Skin epidermis (tissue), 12 donors: ENCODE results near the gene MGMT.

Experiments
- H3K27ac ChIP-seq, 21 experiments: fragments of 200-600 bp; sonication (generic) in 11 of 21; one replicate each; pipeline ENCODE4 v1.5.0; 2020; ENCODE audit warnings: mild to moderate bottlenecking in 3 of 21, inconsistent platforms in 2 of 21, moderate library complexity in 2 of 21
- H3K4me3 ChIP-seq, 7 experiments: fragments of 200-600 bp; sonication (generic) in 2 of 7; one replicate each; pipeline ENCODE4 v1.5.0; 2020; ENCODE audit warnings: inconsistent platforms in 2 of 7, mild to moderate bottlenecking in 2 of 7, moderate library complexity in 1 of 7

MGMT gene

DNA sequence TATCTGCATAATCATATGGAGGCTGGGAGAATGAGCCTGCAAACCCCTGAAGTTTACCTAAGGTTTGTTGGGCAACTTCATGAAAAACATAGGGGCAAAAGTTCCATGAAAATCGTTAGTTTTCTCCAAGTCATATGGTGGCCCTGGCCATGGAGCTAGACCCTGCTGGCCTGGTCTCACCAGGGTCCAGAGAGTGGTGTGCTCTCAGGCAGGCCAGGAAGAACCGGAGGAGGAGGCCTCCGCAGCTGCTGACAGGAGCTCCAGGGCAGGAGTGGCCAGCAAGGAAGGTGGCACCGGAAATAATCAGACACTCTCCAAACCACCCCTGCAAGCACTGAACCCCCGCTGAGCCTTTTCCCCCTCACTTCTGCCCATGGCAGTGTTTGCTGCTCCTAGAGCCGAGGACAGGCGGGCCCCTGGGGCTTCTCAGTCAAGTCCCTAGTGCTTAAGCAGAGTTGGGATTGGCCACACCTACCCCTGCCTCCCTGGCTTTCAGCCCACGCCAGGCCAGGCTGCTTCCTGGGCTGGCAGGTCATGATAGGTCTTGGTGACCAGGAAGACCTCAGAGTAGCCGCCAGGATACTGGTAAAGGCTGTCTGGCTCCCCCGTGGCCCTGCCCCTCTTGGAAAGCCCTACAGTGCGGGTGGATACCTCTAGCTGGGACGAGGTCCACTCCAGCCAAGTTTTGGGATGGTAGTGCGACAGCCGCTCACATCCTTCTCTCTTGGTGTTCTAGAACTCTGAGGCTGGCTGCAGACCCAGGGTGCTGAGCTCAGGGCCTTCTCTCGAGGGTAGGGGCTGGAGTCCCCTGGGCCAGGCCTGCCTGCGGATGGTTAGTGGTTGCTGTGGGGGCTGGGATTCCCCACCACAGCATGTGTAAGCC lies 242.8 kb downstream of the MGMT start:
- no peak overlapping the region for H3K27ac ChIP-seq
- no peak overlapping the region for H3K4me3 ChIP-seq

DNA sequence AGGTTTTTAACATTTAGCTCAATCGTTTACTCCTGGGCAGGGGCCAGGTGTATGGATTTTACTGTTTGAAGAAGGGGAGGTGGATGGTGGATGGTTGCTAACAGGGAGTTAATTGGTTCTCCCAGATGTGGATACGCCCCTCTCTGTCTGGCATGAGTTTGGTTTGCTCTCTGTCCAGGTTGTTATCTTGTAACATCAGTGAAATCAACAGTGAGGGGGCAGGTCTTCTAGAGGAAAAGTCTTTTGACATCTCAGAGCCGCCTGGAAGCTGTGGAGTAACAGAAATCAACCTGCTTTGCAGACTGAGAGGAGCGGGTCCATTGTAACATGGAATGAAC lies 243.4 kb downstream of the MGMT start:
- Histone ChIP-seq H3K4me3 (no peak overlapping the region), H3K27ac (no peak overlapping the region)

DNA sequence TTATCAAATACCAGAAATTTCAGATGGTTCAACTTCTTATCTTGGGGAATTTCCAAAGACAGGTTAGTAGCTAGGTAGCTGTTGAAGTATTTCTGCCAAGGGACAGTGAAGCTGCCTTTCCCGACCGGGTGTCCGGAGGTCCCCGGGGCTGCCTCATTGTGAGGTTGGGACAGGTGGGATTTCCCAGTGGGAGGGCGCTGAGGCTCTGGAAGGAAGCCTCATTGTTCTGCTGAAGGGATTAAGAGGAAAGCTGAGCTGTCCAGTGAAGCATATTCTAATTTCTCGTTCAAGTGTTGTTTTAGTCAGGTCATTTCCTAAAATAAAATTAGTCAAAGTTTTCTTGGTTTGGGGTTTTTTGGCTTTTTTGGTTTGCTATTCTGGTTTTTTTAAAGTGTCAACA lies 244.2 kb downstream of the MGMT start:
- H3K4me3 ChIP-seq: no peak overlapping the region

DNA sequence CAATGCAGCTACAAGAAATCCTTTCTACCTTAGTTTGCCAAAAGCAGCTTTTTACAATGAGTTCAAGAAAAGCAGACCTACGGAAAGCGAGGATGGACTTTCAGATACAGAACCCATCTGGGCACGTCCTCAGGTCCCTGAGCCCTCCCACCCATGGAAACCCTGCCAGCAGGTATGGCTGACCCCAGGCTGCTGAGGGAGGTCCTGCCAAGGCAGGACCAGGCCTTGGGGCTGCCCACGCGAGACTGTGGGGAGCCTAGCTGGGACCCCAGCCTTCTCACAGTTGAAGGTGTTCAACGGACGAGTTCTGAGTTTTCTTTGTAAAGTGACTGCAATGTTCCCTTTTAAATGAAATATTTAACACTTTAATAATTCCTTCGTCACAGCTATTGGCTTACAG lies 245.0 kb downstream of the MGMT start:
- no peak overlapping the region for H3K27ac ChIP-seq
- no peak overlapping the region for H3K4me3 ChIP-seq

More for the DNA sequence above, 244.2 kb downstream of the MGMT start:
- H3K27ac ChIP-seq: no peak overlapping the region

DNA sequence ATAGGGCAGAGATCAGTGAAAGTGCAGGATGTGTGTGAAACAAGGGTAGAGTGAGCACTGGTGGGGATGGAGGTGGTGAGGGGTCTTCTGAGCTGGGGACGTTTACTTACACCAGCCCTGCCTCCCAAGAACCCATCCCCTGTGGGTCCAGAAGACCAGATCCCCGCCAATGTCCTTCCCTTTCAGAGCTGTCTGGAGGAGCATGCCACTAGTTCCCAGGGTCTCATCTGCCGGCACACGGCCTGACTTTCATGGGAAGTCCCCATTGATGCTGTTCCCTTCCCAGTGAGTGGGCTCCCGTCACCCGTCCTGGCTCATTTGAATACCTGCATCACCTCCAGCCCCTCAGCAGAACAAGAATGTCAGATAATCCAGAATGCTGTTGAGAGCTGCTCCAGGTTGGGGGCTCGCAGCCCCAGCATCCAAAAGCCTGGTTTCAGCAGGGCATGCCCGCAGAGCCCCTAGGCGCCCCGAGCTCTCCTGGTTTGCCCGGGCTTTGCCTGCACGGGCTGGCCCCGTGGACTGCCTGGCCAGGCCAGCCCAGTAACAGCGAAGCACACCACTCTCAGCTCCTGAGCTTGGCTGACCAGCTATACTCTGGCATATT lies 246.7 kb downstream of the MGMT start:
- no peak overlapping the region for H3K27ac ChIP-seq
- H3K4me3 ChIP-seq: no peak overlapping the region

DNA sequence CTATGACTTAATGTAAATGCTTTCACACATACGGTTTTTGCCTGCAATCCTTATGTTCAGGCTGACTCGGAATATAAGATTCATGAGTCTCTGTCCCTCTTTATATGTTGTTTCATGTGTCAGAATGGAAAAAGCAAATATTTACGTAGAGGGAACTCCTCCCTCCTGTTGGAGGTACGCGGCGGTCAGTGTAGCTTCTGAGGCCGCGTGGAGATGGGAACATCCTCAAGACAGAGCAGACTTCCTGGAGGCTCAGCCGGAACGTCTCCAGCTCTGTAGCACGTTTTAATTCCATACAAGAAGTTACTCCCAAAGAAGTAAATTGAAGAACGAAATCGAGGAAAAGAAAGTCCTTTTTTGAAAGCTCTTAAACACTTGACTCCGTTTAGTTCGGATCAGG lies 248.8 kb downstream of the MGMT start:
- Histone ChIP-seq H3K27ac (no peak overlapping the region), H3K4me3 (no peak overlapping the region)

DNA sequence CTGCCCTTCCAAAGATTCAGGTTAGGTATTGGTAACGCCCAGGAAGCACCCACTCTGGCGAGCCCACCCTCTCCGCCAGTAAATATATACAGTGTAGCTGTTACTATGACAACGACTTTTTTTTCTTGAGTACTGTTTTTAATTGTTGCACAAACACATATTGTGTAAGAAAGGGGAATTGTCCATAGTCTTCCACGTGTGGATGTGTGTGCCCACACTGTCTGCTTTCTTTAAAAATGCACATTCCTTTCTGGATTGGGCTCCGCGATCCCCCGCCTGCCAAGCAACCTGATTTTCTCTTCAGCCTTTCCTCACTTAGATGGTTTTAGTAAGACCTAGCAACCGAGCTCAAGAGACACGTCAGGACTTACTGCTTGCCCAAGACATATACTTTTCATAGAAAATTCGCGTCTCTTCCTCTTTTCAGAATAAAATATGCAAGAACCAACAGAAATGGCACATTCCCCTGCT lies 249.2 kb downstream of the MGMT start:
- no peak overlapping the region for H3K4me3 ChIP-seq
- H3K27ac ChIP-seq: no peak overlapping the region

DNA sequence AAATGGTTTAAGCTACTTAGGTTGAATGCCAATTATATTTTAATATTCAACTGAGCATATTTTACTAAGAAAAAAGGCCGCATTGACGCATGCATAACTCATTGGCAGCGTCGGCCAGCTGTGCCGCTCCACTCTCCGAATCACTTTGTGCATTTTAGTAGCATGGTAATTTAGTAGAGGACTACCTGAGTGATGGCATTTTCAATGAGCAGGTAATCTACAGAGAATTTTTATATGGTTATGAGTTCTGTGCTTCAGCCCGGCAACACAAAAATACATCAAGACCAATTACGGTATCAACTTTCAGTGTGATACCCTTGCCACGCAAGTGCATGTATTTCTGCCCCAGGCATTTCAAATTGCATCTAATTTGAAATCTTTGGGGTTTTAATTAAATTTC lies 249.8 kb downstream of the MGMT start:
- Histone ChIP-seq H3K4me3 (no peak overlapping the region), H3K27ac (no peak overlapping the region)

DNA sequence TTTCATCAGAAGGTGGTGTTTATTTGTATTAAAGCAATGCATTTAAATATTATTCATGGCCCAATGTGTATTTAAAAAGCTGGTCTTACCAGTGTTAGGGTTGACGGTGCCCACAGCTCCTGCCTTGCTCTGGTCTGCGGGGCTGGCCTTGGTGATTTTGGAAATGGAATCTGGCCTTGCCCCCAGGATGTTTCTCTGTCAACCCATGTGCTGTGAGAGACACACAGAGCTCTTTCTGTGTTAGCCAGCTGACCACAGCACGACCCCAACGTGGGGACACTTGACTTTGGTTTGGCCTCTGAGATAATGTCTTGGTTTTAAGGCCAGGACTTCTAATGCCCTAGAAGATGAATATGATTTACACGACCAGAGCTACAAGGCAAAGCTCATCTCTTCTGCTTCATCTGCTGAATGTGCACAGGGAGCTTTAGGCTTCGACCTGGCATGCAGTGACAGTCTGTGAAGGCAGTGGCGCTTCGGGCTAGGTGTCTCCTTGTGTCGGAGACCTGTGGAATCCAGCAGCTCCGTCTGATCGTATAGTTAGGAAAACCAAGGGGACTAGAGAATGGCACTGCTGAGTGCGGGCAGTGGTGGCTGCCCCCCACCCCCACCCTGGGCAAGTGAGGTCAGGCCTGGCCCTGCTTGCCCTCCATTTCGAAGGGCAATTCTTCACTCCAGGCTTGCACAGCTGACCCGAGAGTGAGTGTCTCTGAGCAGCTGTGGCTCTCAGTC lies 250.9 kb downstream of the MGMT start:
- Histone ChIP-seq H3K4me3 (no peak overlapping the region), H3K27ac (no peak overlapping the region)

DNA sequence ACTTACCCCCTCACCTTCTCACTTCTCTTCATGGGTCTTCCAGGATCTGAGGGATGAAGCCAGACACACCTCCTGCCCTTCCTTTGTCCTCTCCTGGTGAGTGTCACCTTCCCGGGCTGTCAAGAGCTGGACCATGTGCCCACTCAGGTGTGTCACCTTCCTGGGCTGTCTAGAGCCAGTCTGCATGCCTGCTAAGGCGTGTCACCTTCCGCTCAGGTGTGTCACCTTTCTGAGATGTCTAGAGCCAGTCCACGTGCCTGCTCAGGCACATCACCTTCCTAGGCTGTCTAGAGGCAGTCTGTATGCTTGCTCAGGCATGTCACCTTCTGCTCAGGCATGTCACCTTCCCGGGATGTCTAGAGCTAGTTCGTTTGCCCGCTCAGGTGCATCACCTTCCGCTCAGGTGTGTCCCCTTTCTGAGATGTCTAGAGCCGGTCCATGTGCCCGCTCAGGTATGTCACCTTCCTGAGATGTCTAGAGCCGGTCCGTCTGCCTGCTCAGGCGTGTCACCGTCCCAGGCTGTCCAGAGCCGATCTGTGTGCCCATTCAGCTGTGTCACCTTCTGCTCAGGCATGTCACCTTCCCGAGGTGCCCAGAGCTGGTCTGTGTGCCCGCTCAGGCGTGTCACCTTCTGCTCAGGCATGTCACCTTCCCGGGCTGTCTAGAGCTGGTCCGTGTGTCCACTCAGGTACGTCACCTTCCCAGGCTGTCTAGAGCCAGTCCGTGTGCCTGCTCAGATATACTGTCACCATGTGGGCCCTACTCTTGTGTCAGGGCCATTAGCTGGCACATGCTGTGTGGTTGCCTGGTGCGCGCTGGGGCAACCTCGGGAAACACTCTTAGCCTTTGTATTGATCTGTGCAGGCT lies 251.7 kb downstream of the MGMT start:
- H3K4me3 ChIP-seq: no peak overlapping the region
- H3K27ac ChIP-seq: no peak overlapping the region

DNA sequence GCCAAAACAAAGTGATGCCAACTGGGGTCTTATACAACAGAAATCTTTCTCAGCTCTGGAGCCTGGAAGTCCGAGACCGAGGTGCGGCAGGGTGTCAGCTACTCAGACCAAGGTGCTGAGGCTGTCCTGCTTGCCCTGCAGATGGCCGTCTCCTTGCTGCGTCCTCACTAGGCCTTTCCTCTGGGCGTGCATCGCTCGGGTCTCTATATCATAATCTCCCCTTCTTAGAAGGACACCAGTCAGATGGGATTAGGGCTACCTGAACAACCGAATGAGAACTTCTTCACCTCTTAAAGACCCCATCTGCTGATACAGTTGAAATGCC lies 252.3 kb downstream of the MGMT start:
- no peak overlapping the region for H3K4me3 ChIP-seq
- no peak overlapping the region for H3K27ac ChIP-seq

DNA sequence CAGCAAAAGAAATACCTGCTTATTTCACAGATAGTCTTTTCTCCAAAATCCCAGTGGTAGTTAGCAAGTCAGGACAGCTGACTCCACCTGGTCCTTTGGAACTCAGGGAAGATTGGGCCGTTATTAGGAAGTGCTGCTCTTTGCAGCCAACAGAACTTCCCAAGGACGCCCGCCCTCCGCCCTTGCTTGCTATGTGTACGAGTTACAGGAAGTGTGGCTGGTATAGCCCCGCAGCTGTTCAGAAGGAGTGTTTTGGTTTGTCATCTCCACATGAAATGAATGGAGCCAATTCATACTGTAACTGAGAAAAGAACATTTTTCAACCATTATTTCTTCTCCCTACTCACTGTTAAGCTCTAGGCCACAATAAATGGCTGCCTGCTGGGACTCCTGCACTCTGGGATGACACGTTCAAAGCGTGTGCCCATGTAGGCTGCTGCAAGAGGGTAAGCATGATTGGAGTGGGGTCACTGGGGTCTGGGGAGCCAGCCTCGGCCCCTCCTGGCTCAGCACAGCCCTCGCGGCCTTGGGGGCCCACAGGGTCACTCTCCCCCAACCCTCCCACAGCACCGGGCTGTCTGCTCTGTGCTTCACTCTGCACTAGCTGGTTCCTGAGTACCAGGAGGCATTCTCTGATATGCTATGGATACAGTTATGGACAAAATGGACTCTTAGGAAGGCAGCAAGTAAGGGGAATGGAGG lies 253.0 kb downstream of the MGMT start:
- H3K27ac ChIP-seq: no peak overlapping the region
- no peak overlapping the region for H3K4me3 ChIP-seq

DNA sequence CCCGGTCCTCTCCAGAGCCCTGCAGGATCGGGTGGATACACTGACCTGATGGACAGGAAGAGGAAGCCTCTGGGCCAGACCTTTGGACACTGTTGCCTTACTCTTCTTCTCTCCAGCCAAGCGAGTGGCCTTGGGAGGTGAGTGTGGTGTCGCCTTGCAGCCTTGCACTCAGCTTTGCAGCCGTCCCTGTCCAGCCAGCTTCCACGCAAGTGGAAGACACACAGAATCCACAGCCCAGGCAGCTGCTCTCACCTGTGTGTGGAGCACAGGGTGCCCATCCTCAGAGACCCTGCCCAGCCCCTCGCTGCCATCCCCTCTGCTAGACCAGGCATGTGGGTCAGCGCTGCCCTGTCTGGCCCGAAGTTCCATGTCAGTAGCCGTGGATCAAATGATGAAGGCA lies 258.0 kb downstream of the MGMT start:
- Histone ChIP-seq H3K4me3 (no peak overlapping the region), H3K27ac (no peak overlapping the region)

DNA sequence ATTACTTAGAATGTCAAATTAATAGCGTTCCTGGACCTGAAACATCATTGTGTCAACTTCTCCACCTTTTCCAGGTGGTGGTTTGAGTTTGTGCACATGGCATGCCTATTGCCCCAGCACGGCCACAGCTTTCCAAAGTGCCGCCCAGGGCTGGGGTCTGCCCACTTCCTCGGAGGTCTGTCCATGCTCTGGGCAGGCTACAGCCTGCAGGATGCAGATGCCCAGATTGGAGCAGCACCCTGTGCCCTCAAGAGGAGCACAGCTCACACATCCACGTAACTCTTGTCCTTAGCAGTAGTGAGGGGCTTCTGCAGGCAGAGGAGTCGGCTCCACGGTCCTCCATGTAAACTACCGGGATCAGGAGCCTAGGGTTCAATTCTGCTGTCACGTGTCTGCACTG lies 258.4 kb downstream of the MGMT start:
- Histone ChIP-seq H3K27ac (no peak overlapping the region), H3K4me3 (no peak overlapping the region)

DNA sequence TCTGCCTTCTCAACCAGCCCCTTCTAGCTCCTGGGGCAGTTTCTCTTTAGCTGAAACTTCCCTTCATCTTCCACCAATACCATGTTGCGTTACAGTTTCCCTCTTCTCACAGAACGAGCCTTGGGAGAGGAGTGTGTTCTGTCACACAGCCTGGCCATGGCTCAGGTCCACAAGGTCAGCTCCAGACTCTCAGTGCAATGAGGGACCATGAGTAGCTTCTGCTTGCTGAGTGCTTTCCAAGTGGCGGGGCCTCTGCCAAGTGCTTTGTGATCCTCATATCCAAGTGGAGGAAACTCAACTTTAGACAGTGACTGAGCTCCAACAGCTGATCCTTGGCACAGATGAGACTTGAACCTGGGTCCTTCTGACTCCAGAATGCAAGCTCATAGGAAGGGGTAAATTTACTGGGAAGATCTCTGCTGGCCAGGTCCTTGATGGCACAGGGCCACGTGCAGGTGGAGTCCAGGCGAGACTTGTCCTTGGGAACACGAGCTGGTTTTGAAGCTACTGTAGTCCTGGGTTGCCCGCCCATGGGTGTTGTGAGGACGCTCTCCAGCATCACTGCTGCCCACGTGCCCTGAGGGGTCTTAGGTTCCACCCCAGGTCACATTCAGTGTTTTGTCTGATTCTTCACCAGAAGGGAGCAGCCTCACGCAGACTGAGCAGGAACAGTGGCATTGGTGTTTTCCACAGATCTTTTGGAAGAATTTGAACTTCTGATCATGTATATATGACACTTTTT lies 259.0 kb downstream of the MGMT start:
- H3K4me3 ChIP-seq: no peak overlapping the region
- H3K27ac ChIP-seq: no peak overlapping the region

DNA sequence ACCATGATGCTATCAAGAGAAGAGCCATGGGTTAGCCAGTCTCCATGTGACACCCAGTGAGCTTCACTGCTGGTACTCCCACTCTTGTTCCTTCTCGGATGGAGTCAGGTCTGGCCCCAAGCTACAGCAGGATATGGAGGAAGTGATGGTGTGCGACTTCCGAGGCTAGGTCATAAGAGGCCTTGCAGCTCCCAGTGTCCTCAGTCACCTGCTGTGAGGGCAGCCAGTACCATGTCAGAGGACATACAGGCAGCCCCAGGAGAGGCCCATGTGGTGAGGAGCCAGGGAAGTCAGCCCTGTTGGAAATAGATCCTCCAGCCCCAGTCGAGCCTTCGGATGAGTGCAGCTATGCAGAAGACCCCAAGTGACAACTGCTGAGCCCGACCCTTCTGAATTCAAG lies 260.0 kb downstream of the MGMT start:
- Histone ChIP-seq H3K27ac (no peak overlapping the region), H3K4me3 (no peak overlapping the region)

DNA sequence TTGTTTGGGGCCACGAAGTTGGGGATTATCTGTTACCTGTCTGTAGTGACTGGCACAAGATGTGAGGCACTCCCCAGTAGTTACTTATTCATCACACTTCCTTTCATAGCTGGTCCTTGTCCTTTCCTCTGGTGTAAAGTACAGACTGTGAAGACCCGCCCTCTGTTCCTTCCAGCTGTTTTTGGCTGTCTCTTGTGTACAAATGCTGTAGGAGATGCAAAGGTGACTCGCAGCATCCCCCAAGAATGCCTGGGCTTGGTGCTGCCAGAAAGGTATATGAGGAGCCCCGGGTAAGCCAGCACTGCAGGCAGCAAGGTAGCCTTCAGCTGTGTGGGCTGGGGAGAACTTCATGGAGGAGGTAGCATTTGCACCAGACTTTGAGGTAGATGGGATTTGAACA lies 260.5 kb downstream of the MGMT start:
- H3K27ac ChIP-seq: no peak overlapping the region
- no peak overlapping the region for H3K4me3 ChIP-seq

DNA sequence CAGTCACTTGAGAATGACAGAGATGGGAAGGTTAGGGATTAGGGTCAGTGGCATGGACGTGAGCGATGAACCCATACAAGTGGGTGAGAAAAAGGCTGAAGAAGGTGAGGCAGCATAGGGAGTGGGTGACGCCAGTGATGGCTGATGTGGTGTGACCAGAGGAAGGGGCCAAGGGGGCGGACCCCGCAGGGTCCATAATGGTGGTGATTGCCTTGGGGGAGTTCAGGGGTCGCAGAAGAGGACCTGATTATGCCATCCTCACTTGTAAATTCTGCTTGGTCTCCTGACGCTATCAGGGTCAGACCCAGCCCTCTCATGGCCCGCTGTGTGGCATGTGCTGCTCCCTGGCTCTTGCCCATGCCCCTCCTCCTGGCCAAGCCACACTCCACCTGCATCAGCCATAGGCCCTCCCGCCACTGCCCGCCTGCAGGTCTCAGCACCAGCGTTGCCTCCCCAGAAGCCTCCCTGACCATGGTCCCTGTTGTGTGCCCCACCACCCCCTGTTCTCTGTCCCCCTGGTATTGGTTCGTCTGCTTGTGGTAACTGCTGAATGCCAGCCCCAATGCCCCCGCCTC lies 261.3 kb downstream of the MGMT start:
- Histone ChIP-seq H3K27ac (no peak overlapping the region), H3K4me3 (no peak overlapping the region)
